ENCODE measurements around the gene TBX10.

DNA sequence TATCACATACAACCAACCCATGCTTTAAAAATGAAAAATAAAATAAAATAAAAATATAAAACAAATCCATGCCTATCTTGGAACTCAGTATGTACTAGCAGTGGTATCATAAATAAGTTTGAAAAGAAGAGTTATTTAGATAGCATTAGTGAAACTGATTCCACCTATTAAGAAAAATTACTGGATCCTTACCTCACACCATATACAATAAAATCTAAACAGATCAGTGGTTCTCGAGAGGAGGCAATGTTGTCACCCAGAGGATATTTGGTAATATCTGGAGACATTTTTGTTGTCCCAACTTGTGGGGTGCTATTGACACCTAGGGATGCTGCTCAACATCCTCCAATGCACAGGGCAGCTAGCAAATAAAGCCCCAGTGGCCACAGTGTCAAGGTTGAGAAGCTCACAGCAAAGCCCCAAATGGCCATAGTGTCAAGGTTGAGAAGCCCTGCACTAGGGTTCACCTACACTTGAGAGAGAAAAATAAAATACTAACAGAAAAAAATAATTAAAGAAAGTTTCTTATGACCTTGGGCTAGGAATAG is 42.7 kb downstream of the TBX10 start:
- TF ChIP-seq, protein P1, sequence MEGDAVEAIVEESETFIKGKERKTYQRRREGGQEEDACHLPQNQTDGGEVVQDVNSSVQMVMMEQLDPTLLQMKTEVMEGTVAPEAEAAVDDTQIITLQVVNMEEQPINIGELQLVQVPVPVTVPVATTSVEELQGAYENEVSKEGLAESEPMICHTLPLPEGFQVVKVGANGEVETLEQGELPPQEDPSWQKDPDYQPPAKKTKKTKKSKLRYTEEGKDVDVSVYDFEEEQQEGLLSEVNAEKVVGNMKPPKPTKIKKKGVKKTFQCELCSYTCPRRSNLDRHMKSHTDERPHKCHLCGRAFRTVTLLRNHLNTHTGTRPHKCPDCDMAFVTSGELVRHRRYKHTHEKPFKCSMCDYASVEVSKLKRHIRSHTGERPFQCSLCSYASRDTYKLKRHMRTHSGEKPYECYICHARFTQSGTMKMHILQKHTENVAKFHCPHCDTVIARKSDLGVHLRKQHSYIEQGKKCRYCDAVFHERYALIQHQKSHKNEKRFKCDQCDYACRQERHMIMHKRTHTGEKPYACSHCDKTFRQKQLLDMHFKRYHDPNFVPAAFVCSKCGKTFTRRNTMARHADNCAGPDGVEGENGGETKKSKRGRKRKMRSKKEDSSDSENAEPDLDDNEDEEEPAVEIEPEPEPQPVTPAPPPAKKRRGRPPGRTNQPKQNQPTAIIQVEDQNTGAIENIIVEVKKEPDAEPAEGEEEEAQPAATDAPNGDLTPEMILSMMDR (IDR thresholded peaks at IDR 0.05; ENCODE audit: borderline replicate concordance, extremely low read depth, low read length, poor library complexity, severe bottlenecking), result no peak
- TF ChIP-seq EZH2 (IDR thresholded peaks at IDR 0.05; ENCODE audit: borderline replicate concordance, low read depth, low read length, severe bottlenecking), result no peak

Data from DND-41 (cell line).